H7 (cell line): ENCODE measurements around the gene RPS6KA6. TPM values are rescaled to one million over a fixed set of nuclear protein-coding genes. Genes with fewer than 3 reads are reported as not detected.

Experiments
- DNase-seq: peaks from one replicate; pipeline ENCODE4 v3.0.0; 2012
- H3K27me3 ChIP-seq: 2 replicates; pipeline ENCODE4 v1.6.0; 2011; ENCODE audit warnings: mild to moderate bottlenecking, low read length; ENCODE audit not compliant: control insufficient read depth, insufficient read depth
- H3K36me3 ChIP-seq: replicated peaks from 2 replicates; pipeline ENCODE4 v1.5.1; 2011; ENCODE audit warnings: low read length; ENCODE audit not compliant: control insufficient read depth, insufficient read depth
- H3K4me3 ChIP-seq: 2 replicates; pipeline ENCODE4 v1.5.1; 2011; ENCODE audit warnings: low read depth, mild to moderate bottlenecking, control low read depth, low read length, moderate library complexity; ENCODE audit not compliant: insufficient read depth
- total RNA-seq: library from RNA; depleted of rRNA; stranded (reverse); fragments of >200 nt; shearing (Covaris generic); gene quantifications from 2 replicates; pipeline ENCODE4 v1.2.3, GENCODE V29; 2014

RPS6KA6 gene
- total RNA-seq, 1 experiment from 2014 or later: 6.7 TPM

GRCh38 chrX:84182516-84182915 is 5.5 kb downstream of the RPS6KA6 start:
- no peaks in the 10 kb centered on the region for H3K27me3 ChIP-seq
- no peaks in the 10 kb centered on the region for H3K36me3 ChIP-seq
- no peak for DNase-seq
- H3K4me3 ChIP-seq: no peak overlapping the region

- Histone ChIP-seq H3K36me3 (no peaks in the 10 kb centered on the region), H3K4me3 (no peak overlapping the region)
- no peak for DNase-seq
Measured at GRCh38 chrX:84175958-84176357, 12.0 kb downstream of the RPS6KA6 start.

DNA sequence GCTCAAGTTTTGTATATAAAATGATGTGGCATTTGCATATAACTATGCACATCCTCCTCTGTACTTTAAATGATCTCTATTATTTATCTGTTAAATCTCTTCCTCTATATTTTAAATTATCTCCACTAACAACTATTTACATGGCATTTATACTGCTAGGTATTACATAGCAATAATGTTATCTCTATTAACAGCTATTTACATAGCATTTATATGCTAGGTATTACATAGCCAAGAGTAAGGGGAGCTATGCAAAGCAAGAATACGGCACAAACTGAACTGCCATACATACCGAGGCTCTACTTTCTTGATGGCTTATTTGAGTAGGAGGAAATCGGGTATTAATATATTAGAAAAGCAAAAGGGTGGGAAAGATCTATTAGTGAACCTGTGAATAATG is 12.7 kb downstream of the RPS6KA6 start:
- DNase-seq: no peak
- no peaks in the 10 kb centered on the region for H3K36me3 ChIP-seq
- H3K4me3 ChIP-seq: no peak overlapping the region
- no peaks in the 10 kb centered on the region for H3K27me3 ChIP-seq

More at GRCh38 chrX:84175958-84176357, 12.0 kb downstream of the RPS6KA6 start:
- H3K27me3 ChIP-seq: no peaks in the 10 kb centered on the region

DNA sequence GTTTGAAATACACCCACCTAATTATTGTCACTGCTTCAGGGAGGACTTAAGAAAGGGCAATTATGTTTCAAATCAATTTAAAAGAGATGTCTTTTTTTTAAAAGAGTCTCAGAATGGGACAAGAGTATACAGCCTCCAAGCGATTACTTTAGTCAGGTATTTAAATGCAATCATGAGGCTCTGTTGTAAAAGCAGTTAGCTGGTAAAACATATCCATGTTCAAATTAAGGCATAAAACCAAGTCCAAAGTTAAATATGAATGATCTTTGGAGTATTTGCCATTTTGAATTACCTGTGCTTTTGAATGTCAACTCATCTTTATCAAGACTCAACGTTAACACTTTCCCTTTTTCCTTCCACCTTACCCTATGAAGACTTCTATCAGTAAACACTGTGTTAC is 13.7 kb downstream of the RPS6KA6 start:
- DNase-seq: no peak
- no peaks in the 10 kb centered on the region for H3K36me3 ChIP-seq
- H3K4me3 ChIP-seq: no peak overlapping the region
- no peaks in the 10 kb centered on the region for H3K27me3 ChIP-seq

GRCh38 chrX:84170931-84171330 is 17.1 kb downstream of the RPS6KA6 start:
- Histone ChIP-seq H3K4me3 (no peak overlapping the region), H3K36me3 (no peaks in the 10 kb centered on the region), H3K27me3 (no peaks in the 10 kb centered on the region)
- no peak for DNase-seq

GRCh38 chrX:84168574-84168973 is 19.4 kb downstream of the RPS6KA6 start:
- DNase-seq: no peak
- H3K36me3 ChIP-seq: no peaks in the 10 kb centered on the region
- no peak overlapping the region for H3K4me3 ChIP-seq

DNA sequence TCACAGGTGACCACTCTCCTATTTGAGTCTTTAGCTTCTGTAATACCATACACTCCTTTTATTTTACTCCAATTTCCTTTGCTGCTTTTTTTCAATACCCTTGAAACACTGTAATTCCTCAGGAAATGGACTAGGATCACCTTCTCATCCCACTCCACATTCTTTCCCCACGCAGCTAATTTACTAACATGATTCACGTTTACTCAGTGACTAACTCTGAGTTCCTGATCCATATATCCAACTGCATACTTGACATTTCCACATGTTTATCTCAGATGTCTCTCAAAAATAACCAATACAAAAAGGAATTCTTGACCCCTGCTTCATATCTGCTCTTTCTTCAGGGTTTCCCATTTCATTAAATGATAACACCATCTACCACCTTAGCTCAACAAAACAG is 19.9 kb downstream of the RPS6KA6 start:
- Histone ChIP-seq H3K27me3 (no peaks in the 10 kb centered on the region), H3K4me3 (no peak overlapping the region)
- no peak for DNase-seq

More at GRCh38 chrX:84168574-84168973, 19.4 kb downstream of the RPS6KA6 start:
- H3K27me3 ChIP-seq: no peaks in the 10 kb centered on the region

DNA sequence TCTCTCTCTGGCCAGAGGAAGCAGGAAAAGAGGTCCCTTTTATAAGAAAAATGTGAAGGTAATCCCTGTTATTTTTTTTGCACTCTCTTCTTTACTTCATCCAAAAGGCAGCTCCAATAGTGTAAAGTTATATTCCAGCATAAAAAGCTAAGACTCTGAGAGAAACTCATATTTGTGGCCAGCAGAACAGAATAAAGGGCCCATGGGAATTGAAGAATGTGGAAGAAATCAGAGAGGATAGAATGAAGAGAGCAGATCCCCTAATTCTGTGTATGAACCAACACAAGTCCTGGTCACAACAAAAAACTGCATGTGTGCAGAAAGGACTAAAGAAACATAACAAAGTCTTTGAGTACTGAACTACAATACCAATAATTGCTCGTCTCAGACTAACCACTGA is 22.3 kb downstream of the RPS6KA6 start:
- DNase-seq: no peak

More for the DNA sequence above, 19.9 kb downstream of the RPS6KA6 start:
- no peaks in the 10 kb centered on the region for H3K36me3 ChIP-seq

DNA sequence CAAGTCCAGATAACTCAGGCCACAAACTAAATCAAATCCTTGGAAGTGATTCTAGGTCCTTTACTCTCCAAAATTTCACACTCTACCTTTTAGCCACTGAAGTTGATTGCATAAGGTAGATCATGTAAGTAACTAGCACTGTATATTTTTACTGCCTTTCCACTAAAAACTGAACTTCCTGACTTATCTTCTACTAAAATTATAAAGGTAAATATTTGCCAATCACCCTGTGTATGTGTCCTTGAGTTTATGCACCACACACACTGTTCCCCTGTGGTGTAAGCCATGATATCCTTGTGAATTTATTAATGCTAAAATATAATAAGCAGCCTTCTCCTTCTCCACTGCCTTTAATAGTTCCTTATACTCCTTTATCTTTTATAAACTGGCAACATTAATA is 25.6 kb downstream of the RPS6KA6 start:
- H3K36me3 ChIP-seq: no peaks in the 10 kb centered on the region
- H3K27me3 ChIP-seq: no peaks in the 10 kb centered on the region
- H3K4me3 ChIP-seq: no peak overlapping the region
- no peak for DNase-seq

More for the DNA sequence above, 22.3 kb downstream of the RPS6KA6 start:
- Histone ChIP-seq H3K36me3 (no peaks in the 10 kb centered on the region), H3K27me3 (no peaks in the 10 kb centered on the region), H3K4me3 (no peak overlapping the region)

GRCh38 chrX:84161641-84162040 is 26.4 kb downstream of the RPS6KA6 start:
- Histone ChIP-seq H3K4me3 (no peak overlapping the region), H3K27me3 (no peaks in the 10 kb centered on the region), H3K36me3 (no peaks in the 10 kb centered on the region)
- no peak for DNase-seq

DNA sequence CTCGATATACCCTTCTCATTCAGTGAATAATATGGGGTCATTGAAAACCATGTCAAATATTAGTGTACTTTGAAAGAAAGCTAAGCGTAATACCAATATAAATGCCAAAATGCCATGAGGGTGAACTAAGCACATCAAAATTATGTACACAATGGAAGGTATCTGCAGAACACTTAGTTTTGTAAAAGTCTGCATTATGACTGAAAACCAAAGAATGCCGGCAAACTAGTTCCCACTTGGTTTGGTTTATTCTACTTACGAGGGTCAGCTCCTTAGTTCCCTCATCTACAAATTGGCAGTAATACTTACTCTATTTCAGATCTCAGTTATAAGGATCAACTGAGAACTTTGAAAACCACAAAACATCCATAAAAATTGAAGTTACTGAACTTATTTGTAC is 27.3 kb downstream of the RPS6KA6 start:
- Histone ChIP-seq H3K4me3 (no peak overlapping the region), H3K27me3 (no peaks in the 10 kb centered on the region), H3K36me3 (no peaks in the 10 kb centered on the region)
- DNase-seq: no peak

DNA sequence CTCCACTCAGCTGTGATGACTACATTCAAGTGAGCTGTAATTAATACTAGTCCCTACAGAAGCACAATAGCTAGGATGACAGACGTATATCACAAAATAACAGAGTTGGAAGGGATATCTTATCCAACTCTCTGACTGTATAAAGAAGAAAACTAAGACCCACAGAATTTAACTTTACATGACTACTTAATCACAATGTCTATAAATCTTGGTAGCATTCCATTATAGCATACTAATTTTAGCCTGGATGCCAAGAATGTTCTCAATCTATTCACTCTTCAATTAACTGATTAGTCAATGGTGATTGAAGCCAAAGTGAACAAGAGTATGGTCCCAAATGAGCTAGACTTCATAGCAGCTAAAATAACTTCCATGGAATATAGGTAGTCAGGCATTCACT is 31.2 kb downstream of the RPS6KA6 start:
- DNase-seq: no peak
- Histone ChIP-seq H3K36me3 (no peaks in the 10 kb centered on the region), H3K4me3 (no peak overlapping the region), H3K27me3 (no peaks in the 10 kb centered on the region)

- Histone ChIP-seq H3K4me3 (no peak overlapping the region), H3K36me3 (no peaks in the 10 kb centered on the region), H3K27me3 (no peaks in the 10 kb centered on the region)
- no peak for DNase-seq
Measured at GRCh38 chrX:84155938-84156337, 32.1 kb downstream of the RPS6KA6 start.

DNA sequence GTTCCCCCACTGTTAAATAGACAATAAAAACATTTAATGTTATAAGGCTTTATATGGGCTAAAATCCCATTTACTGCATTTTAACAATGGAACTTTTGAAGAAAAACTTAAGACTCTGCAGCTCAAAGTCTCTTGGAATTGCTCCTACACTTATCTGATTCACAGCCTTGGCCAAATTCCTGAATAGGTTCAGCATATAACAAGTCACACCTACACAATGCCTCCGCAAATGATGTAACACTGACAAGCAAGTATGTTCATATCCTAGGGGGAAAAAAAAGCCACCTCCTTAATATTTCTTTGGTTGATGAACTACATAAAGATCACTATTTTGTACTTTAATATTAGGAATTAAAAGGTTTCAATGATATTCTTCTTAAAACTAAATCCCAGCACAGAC is 34.5 kb downstream of the RPS6KA6 start:
- Histone ChIP-seq H3K27me3 (no peaks in the 10 kb centered on the region), H3K36me3 (no peaks in the 10 kb centered on the region), H3K4me3 (no peak overlapping the region)
- DNase-seq: no peak

GRCh38 chrX:84144991-84145390 is 43.0 kb downstream of the RPS6KA6 start:
- DNase-seq: no peak
- H3K36me3 ChIP-seq: no peaks in the 10 kb centered on the region
- no peak overlapping the region for H3K4me3 ChIP-seq
- no peaks in the 10 kb centered on the region for H3K27me3 ChIP-seq

GRCh38 chrX:84144281-84144680 is 43.7 kb downstream of the RPS6KA6 start:
- no peak for DNase-seq
- no peaks in the 10 kb centered on the region for H3K36me3 ChIP-seq
- H3K27me3 ChIP-seq: no peaks in the 10 kb centered on the region
- H3K4me3 ChIP-seq: no peak overlapping the region
